ENCODE measurements around the gene FNIP2.

DNA sequence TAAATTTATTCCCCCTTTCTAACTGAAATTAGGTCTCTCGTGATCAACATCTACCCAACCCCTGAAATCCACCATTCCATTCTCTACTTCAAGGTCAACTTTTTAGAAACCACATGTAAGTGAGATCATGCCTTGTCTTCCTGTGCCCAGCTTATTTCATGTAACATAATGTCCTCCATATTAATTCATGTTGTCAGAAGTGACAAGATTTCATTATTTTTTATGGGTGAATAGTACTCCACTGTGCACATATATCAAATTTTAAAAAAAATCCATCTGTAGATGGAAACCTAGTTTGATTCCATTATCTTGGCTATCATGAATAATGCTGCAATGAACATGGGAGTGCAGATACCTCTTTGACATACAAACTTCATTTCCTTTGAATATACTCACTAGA lies 47.1 kb upstream of the FNIP2 start:
- TF ChIP-seq, protein P1, sequence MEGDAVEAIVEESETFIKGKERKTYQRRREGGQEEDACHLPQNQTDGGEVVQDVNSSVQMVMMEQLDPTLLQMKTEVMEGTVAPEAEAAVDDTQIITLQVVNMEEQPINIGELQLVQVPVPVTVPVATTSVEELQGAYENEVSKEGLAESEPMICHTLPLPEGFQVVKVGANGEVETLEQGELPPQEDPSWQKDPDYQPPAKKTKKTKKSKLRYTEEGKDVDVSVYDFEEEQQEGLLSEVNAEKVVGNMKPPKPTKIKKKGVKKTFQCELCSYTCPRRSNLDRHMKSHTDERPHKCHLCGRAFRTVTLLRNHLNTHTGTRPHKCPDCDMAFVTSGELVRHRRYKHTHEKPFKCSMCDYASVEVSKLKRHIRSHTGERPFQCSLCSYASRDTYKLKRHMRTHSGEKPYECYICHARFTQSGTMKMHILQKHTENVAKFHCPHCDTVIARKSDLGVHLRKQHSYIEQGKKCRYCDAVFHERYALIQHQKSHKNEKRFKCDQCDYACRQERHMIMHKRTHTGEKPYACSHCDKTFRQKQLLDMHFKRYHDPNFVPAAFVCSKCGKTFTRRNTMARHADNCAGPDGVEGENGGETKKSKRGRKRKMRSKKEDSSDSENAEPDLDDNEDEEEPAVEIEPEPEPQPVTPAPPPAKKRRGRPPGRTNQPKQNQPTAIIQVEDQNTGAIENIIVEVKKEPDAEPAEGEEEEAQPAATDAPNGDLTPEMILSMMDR (IDR thresholded peaks at IDR 0.05; ENCODE audit: borderline replicate concordance, extremely low read depth, low read length, poor library complexity, severe bottlenecking) = no peak
- TF ChIP-seq EZH2 (IDR thresholded peaks at IDR 0.05; ENCODE audit: borderline replicate concordance, low read depth, low read length, severe bottlenecking) = no peak
